Frontal cortex (tissue), 1 donor: ENCODE measurements around the gene VASP. TPM values are rescaled to one million over a fixed set of nuclear protein-coding genes. Genes with fewer than 3 reads are reported as not detected.

Source experiments
- total RNA-seq: library from RNA; depleted of rRNA; stranded (reverse); fragments of >200 nt; gene quantifications from one replicate; pipeline ENCODE4 v1.2.3, GENCODE V29; 2014

VASP gene
- total RNA-seq, 1 donor from 2014 or later = 9.0 TPM

Other genes starting within 250 kb of the VASP start
- not detected for gene CKM, start 184.6 kb upstream of the VASP start, total RNA-seq
- 0.41 TPM for gene KLC3, start 166.7 kb upstream of the VASP start, total RNA-seq
- 14.3 TPM for gene ERCC2, start 136.9 kb upstream of the VASP start, total RNA-seq
- gene PPP1R13L, start 102.4 kb upstream of the VASP start, total RNA-seq = under 0.01 TPM
- 3.7 TPM for gene POLR1G, start 100.8 kb upstream of the VASP start, total RNA-seq
- gene ERCC1, start 83.6 kb upstream of the VASP start, total RNA-seq = 55.0 TPM
- gene FOSB, start 39.5 kb upstream of the VASP start, total RNA-seq = 2.0 TPM
- 54.2 TPM for gene RTN2, start 10.4 kb upstream of the VASP start, total RNA-seq
- gene PPM1N, start 9.0 kb upstream of the VASP start, total RNA-seq = 0.82 TPM
- gene OPA3, start 77.3 kb downstream of the VASP start, total RNA-seq = 1.6 TPM
- under 0.01 TPM for gene GPR4, start 94.7 kb downstream of the VASP start, total RNA-seq
- gene EML2, start 131.9 kb downstream of the VASP start, total RNA-seq = 13.0 TPM
- gene GIPR, start 160.7 kb downstream of the VASP start, total RNA-seq = 0.41 TPM
- gene SNRPD2, start 184.5 kb downstream of the VASP start, total RNA-seq = 157 TPM
- gene QPCTL, start 185.2 kb downstream of the VASP start, total RNA-seq = 8.2 TPM
- gene FBXO46, start 223.4 kb downstream of the VASP start, total RNA-seq = 13.9 TPM
- gene MEIOSIN, start 226.0 kb downstream of the VASP start, total RNA-seq = not detected